ENCODE data around the gene DAB1. TPM values are rescaled to one million over a fixed set of nuclear protein-coding genes. Genes with fewer than 3 reads are reported as not detected.

DAB1 gene
- total RNA-seq, 6 experiments from 2014 or later: 0.76 to 1.9 (median 1.1) TPM

GRCh38 chr1:57255945-57256344 is 167.9 kb downstream of the DAB1 start:
- Histone ChIP-seq H3K36me3 (no peaks in the 10 kb centered on the region), H3K27ac (no peak overlapping the region), H3K9me3 (no peaks in the 10 kb centered on the region), H3K4me3 (no peak overlapping the region), H3K4me1 (no peaks in the 10 kb centered on the region), H3K27me3 (no peaks in the 10 kb centered on the region)
- ATAC-seq (no peak), DNase-seq (no peak)
- WGBS (ENCODE audit: insufficient coverage, low coverage, low lambda C conversion rate, missing lambda C conversion rate): 81% methylated on average over 5 of the region's 5 CpGs
- TF ChIP-seq CTCF (IDR thresholded peaks at IDR 0.05) (no peak), POLR2A (IDR thresholded peaks at IDR 0.05) (no peak)
- intact Hi-C loops (cut with DNase I): no loop called here

- intact Hi-C loops (cut with DNase I): no loop called here
- Histone ChIP-seq H3K4me1 (no peaks in the 10 kb centered on the region), H3K36me3 (no peaks in the 10 kb centered on the region), H3K4me3 (no peak overlapping the region), H3K27ac (no peak overlapping the region), H3K9me3 (no peaks in the 10 kb centered on the region), H3K27me3 (no peaks in the 10 kb centered on the region)
- TF ChIP-seq POLR2A (IDR thresholded peaks at IDR 0.05) (no peak), CTCF (IDR thresholded peaks at IDR 0.05) (no peak)
- WGBS (ENCODE audit: insufficient coverage, low coverage, low lambda C conversion rate, missing lambda C conversion rate): 20% methylated on average over 2 of the region's 2 CpGs
- ATAC-seq: peak in 1 of 4 donors; percentile 95
- peak in 1 of 3 donors; percentile 22 for DNase-seq
Observed at GRCh38 chr1:57254022-57254421, 169.8 kb downstream of the DAB1 start.

GRCh38 chr1:57252597-57253294 is 171.1 kb downstream of the DAB1 start:
- H3K27ac ChIP-seq: no peak overlapping the region
- DNase-seq (no peak), ATAC-seq (no peak)
- intact Hi-C loops (cut with DNase I): no loop called here
- WGBS (ENCODE audit: insufficient coverage, low coverage, low lambda C conversion rate, missing lambda C conversion rate): 79% methylated on average over 5 of the region's 10 CpGs
- no peaks in the 10 kb centered on the region for H3K27me3 ChIP-seq
- no peaks in the 10 kb centered on the region for H3K36me3 ChIP-seq
- no peak overlapping the region for H3K4me3 ChIP-seq
- TF ChIP-seq CTCF (IDR thresholded peaks at IDR 0.05) (no peak), POLR2A (IDR thresholded peaks at IDR 0.05) (no peak)
- H3K4me1 ChIP-seq: no peaks in the 10 kb centered on the region
- H3K9me3 ChIP-seq: no peaks in the 10 kb centered on the region

GRCh38 chr1:57250021-57250420 is 173.8 kb downstream of the DAB1 start:
- Histone ChIP-seq H3K4me1 (no peaks in the 10 kb centered on the region), H3K9me3 (no peaks in the 10 kb centered on the region), H3K27ac (no peak overlapping the region), H3K27me3 (no peaks in the 10 kb centered on the region), H3K4me3 (no peak overlapping the region), H3K36me3 (no peaks in the 10 kb centered on the region)
- WGBS (ENCODE audit: insufficient coverage, low coverage, low lambda C conversion rate, missing lambda C conversion rate): 91% methylated on average over 3 of the region's 3 CpGs
- no peak for ATAC-seq
- intact Hi-C loops (cut with DNase I): no loop called here
- TF ChIP-seq POLR2A (IDR thresholded peaks at IDR 0.05) (no peak), CTCF (IDR thresholded peaks at IDR 0.05) (no peak)
- DNase-seq: no peak

Measured in right lobe of liver (tissue), 6 donors.